Naive thymus-derived CD8-positive, alpha-beta T cell (primary cell): Measurements from ENCODE around the gene CNST. TPM values are rescaled to one million over a fixed set of nuclear protein-coding genes. Genes with fewer than 3 reads are reported as not detected.
"Not testable (repeated sequence)": the region's sequence is repeated elsewhere in the genome, so short reads cannot be mapped to it uniquely, and the experiment has no call there.

Experiments
- ATAC-seq, 2 donors: fragments of 150-1000 bp; cut with Tn5 transposase in 1 of 2; sonication (Bioruptor Pico), chemical (Tn5 transposase) in 1 of 2; 1 replicate in 1 of 2; 2 replicates in 1 of 2; pipeline ENCODE4 v1.10.0; 2021; ENCODE audit warnings: mild to moderate bottlenecking in 2 of 2, moderate library complexity in 2 of 2
- POLR2A ChIA-PET: fragments of 350-600 bp; sonication (Branson Sonifier 250); formaldehyde crosslinking; loops from one replicate; lab custom pipeline; 2021; ENCODE audit warnings: antibody characterized with exemption; lab: Charles Lee
- DNase-seq, 10 donors: peaks; one replicate each; pipeline versions ENCODE4 v3.0.0 to v3.0.0-alpha.2; 2020 to 2022
- H3K27ac Mint-ChIP-seq, 10 donors: one replicate each; pipeline ENCODE4 v1.8.0; 2020 to 2022; ENCODE audit warnings: mild to moderate bottlenecking in 10 of 10, mixed read lengths in 10 of 10, moderate library complexity in 4 of 10, inconsistent platforms in 1 of 10
- H3K27me3 Mint-ChIP-seq, 5 donors: one replicate each; pipeline ENCODE4 v1.8.0; 2021 to 2022; ENCODE audit warnings: mixed read lengths in 5 of 5
- H3K36me3 Mint-ChIP-seq, 3 donors: one replicate each; pipeline ENCODE4 v1.8.0; 2020 to 2022; ENCODE audit warnings: mixed read lengths in 3 of 3, mild to moderate bottlenecking in 2 of 3, inconsistent platforms in 1 of 3
- H3K4me1 Mint-ChIP-seq, 4 donors: one replicate each; pipeline ENCODE4 v1.8.0; 2021 to 2022; ENCODE audit warnings: mixed read lengths in 4 of 4
- H3K4me3 Mint-ChIP-seq, 10 donors: one replicate each; pipeline ENCODE4 v1.8.0; 2020 to 2022; ENCODE audit warnings: mild to moderate bottlenecking in 10 of 10, mixed read lengths in 10 of 10, moderate library complexity in 6 of 10, inconsistent platforms in 1 of 10
- H3K9me3 Mint-ChIP-seq, 9 donors: one replicate each; pipeline ENCODE4 v1.8.0; 2020 to 2022; ENCODE audit warnings: mixed read lengths in 9 of 9, mild to moderate bottlenecking in 3 of 9, inconsistent platforms in 1 of 9, moderate library complexity in 1 of 9
- polyA plus RNA-seq, 3 donors: library from polyadenylated mRNA; unstranded; fragments of 300-500 nt; fragmentation: Illumina TruSeq; gene quantifications; one replicate each; pipeline ENCODE4 v1.2.3, GENCODE V29; 2021
- total RNA-seq, 8 experiments: library from RNA in 2 of 8; stranded (reverse) in 2 of 8; gene quantifications; one replicate each; pipeline ENCODE4 v1.2.3 and lab custom pipeline; 2021 to 2026

The CNST gene
- total and polyA plus RNA-seq, 5 experiments from 2014 or later = 32.0 to 88.6 (median 48.3) TPM

- Mint-ChIP-seq H3K27ac (no peak overlapping the region), H3K27me3 (peaks cover 0 to 1% (median 0%) of the 10 kb centered on the region in 5 donors)
- ATAC-seq = no peak
Measured at GRCh38 chr1:246533371-246533905, 32.8 kb upstream of the CNST start.

GRCh38 chr1:246534114-246534513, 32.1 kb upstream of the CNST start:
- POLR2A ChIA-PET = no interaction called here
- Mint-ChIP-seq H3K4me3 (no peak overlapping the region), H3K27ac (no peak overlapping the region), H3K9me3 (peaks cover 0 to 16% (median 10%) of the 10 kb centered on the region in 9 donors), H3K4me1 (peaks cover 0 to 1% (median 0%) of the 10 kb centered on the region in 4 donors), H3K36me3 (peaks cover 3 to 19% (median 18%) of the 10 kb centered on the region in 3 donors), H3K27me3 (peaks cover 0 to 1% (median 0%) of the 10 kb centered on the region in 5 donors)
- ATAC-seq = no peak
- no peak for DNase-seq

More at GRCh38 chr1:246533371-246533905, 32.8 kb upstream of the CNST start:
- POLR2A ChIA-PET = interaction anchor here (0.5 kb wide), 1 partner anchor 108 kb away, joined by 3 read pairs; no protein-coding TSS in a partner anchor
- Mint-ChIP-seq H3K4me1 (peaks cover 0 to 3% (median 2%) of the 10 kb centered on the region in 4 donors), H3K4me3 (no peak overlapping the region), H3K9me3 (peaks cover 0 to 16% (median 10%) of the 10 kb centered on the region in 9 donors), H3K36me3 (peaks cover 0 to 16% (median 13%) of the 10 kb centered on the region in 3 donors)
- DNase-seq = no peak

DNA sequence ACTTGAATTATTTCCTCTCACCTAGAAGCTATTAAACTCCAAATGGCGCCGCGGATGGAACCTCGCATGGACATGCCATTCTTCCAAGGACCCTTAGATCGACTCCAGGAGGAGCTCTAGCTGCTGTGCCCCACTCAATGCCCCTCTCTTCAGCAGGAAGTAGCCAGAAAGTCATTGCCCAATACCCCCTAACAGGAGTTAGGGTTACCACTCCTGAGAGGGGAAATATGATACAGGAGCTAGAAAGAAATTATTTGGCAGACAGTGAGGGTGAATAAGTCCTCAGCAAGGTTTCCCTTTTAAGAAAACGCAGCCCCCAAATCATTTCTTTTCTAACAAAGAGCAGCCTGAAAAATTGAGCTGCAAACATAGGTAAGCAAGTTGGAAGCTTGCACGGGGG, 28.8 kb upstream of the CNST start:
- H3K27ac Mint-ChIP-seq = no peak overlapping the region
- DNase-seq (no peak), ATAC-seq (no peak)
- H3K4me3 Mint-ChIP-seq = no peak overlapping the region
- peaks cover 0 to 1% (median 0%) of the 10 kb centered on the region in 4 donors for H3K4me1 Mint-ChIP-seq
- POLR2A ChIA-PET = no interaction called here
- H3K36me3 Mint-ChIP-seq = peaks cover 10 to 30% (median 19%) of the 10 kb centered on the region in 3 donors
- no peaks in the 10 kb centered on the region for H3K9me3 Mint-ChIP-seq
- H3K27me3 Mint-ChIP-seq = no peaks in the 10 kb centered on the region

- ATAC-seq (no peak), DNase-seq (no peak)
- H3K4me1 Mint-ChIP-seq = peaks cover 0 to 1% (median 0%) of the 10 kb centered on the region in 4 donors
- no peaks in the 10 kb centered on the region for H3K9me3 Mint-ChIP-seq
- POLR2A ChIA-PET = no interaction called here
- no peaks in the 10 kb centered on the region for H3K27me3 Mint-ChIP-seq
- H3K36me3 Mint-ChIP-seq = peaks cover 10 to 34% (median 19%) of the 10 kb centered on the region in 3 donors
- H3K27ac Mint-ChIP-seq = no peak overlapping the region
- no peak overlapping the region for H3K4me3 Mint-ChIP-seq
Measured at GRCh38 chr1:246537887-246538286, 28.4 kb upstream of the CNST start.

DNA sequence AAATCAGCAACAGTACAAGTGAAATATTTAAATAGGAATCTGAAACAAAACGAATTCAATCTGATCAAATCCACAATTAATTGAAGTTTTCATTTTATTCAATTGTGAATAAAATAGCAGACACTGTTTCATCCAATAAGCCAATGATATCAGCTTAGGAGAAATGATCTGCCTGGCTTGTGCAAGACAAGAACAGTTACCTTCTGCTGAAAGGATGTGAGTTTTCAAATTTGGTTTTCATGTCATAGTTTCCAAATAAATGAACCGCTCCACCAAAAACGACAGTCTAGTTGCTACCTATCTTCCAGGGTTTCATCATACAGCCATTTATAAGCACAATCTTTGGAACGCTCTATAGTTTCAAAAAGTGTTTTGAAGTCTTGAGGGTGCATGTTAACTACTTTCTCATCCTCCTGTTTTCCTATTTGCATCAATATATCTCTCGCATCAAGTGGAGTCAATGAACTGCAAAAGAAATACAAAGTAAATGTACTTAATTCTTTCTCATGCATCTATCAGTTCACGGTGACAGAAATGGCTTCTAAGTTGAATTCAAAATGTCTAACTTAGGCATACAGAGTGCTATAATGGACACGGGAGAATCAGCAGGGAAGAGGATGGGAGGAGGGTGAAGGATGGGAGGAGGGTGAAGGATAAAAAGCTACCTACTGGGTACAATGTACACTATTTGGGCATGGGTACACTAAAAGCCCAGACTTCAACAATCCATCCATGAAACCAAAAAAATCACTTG, 25.3 kb upstream of the CNST start:
- Mint-ChIP-seq H3K4me3 (no peak overlapping the region), H3K27me3 (no peaks in the 10 kb centered on the region), H3K36me3 (peaks cover 17 to 59% (median 24%) of the 10 kb centered on the region in 3 donors), H3K27ac (peak overlapping the region in 3 of 10 donors; percentile 10 to 21 (median 11)), H3K9me3 (no peaks in the 10 kb centered on the region), H3K4me1 (peaks cover 0 to 1% (median 0%) of the 10 kb centered on the region in 4 donors)
- DNase-seq = no peak
- no peak for ATAC-seq
- POLR2A ChIA-PET = no interaction called here

- Mint-ChIP-seq H3K4me3 (no peak overlapping the region), H3K27me3 (no peaks in the 10 kb centered on the region), H3K9me3 (no peaks in the 10 kb centered on the region), H3K36me3 (peaks cover 12 to 81% (median 30%) of the 10 kb centered on the region in 3 donors), H3K27ac (no peak overlapping the region), H3K4me1 (no peaks in the 10 kb centered on the region)
- ATAC-seq (no peak), DNase-seq (no peak)
- POLR2A ChIA-PET = no interaction called here
Measured at GRCh38 chr1:246544001-246544400, 22.3 kb upstream of the CNST start.

DNA sequence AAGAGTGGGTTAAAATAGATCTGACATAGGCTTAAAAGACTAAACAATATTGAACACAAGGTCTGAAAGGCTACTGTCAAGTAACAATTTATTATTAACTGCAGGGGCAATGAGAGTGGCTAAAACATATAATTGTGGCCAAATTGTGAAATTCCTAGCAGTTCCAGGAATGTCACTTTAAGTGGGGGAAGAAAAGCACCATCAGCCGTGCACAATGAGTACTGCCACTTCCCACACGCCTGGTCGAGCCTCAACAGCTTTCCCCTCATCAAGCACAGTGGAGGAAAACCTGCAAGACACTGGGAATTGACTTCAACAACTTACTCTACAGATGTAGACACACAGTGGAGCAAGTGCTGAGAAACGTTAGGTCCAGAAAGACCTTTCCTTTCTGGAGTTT, 16.6 kb upstream of the CNST start:
- POLR2A ChIA-PET = interaction anchor here (0.5 kb wide), 1 partner anchor 13 kb away, joined by 3 read pairs; no protein-coding TSS in a partner anchor
- H3K9me3 Mint-ChIP-seq = no peaks in the 10 kb centered on the region
- no peak overlapping the region for H3K27ac Mint-ChIP-seq
- H3K4me1 Mint-ChIP-seq = peaks cover 0 to 11% (median 3%) of the 10 kb centered on the region in 4 donors
- ATAC-seq = no peak
- H3K36me3 Mint-ChIP-seq = peaks cover 9 to 88% (median 25%) of the 10 kb centered on the region in 3 donors
- no peaks in the 10 kb centered on the region for H3K27me3 Mint-ChIP-seq
- DNase-seq = no peak
- no peak overlapping the region for H3K4me3 Mint-ChIP-seq

DNA sequence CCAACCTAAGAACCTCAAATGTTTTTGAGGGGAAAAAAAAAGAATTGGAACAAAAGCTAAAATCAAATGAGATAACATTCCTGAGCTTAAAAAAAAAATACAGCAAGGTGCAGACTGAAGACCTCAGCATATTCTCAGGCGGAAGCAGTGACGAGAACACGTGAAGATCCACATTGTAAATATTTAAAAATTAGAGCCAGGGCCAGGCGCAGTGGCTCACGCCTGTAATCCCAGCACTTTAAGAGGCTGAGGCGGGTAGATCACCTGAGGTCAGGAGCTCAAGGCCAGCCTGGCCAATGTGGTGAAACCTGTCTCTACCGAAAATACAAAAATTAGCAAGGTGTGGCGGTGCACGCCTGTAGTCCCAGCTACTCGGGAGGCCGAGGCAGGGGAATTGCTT, 15.9 kb upstream of the CNST start:
- ATAC-seq = no peak
- POLR2A ChIA-PET = no interaction called here

DNA sequence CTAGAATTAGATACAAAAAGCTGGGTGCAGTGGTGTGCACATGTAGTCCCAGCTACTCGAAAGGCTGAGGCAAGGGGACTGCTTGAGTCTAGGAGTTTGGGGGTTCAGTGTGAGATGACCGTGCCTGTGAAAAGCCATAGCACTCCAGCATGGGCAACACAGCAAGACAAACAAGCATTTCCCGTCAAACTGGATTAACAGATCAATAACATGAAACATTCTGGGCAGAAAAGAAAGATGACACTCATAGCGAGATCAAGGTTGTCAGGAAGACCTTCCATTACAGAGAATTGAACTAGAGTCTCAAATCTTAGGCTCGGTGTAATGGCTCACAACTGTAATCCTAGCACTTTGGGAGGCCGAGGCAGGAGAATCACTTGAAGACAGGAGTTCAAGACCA, 14.1 kb upstream of the CNST start:
- ATAC-seq (no peak), DNase-seq (no peak)
- Mint-ChIP-seq H3K4me3 (no peak overlapping the region), H3K27me3 (no peaks in the 10 kb centered on the region), H3K27ac (peak overlapping the region in 1 of 10 donors; percentile 41), H3K36me3 (peaks cover 19 to 92% (median 39%) of the 10 kb centered on the region in 3 donors), H3K4me1 (peaks cover 0 to 12% (median 4%) of the 10 kb centered on the region in 4 donors), H3K9me3 (no peaks in the 10 kb centered on the region)
- POLR2A ChIA-PET = interaction anchor here (0.6 kb wide), 1 partner anchor 110 kb away, joined by 3 read pairs; no protein-coding TSS in a partner anchor

More for the DNA sequence above, 15.9 kb upstream of the CNST start:
- Mint-ChIP-seq H3K27me3 (no peaks in the 10 kb centered on the region), H3K9me3 (no peaks in the 10 kb centered on the region), H3K27ac (peak overlapping the region in 2 of 10 donors; percentile 10 to 56), H3K36me3 (peaks cover 14 to 89% (median 33%) of the 10 kb centered on the region in 3 donors), H3K4me1 (peaks cover 0 to 12% (median 4%) of the 10 kb centered on the region in 4 donors), H3K4me3 (no peak overlapping the region)
- no peak for DNase-seq

- POLR2A ChIA-PET = no interaction called here
- no peak for DNase-seq
- H3K27ac Mint-ChIP-seq = no peak overlapping the region
Measured at GRCh38 chr1:246554201-246554600, 12.1 kb upstream of the CNST start.

DNA sequence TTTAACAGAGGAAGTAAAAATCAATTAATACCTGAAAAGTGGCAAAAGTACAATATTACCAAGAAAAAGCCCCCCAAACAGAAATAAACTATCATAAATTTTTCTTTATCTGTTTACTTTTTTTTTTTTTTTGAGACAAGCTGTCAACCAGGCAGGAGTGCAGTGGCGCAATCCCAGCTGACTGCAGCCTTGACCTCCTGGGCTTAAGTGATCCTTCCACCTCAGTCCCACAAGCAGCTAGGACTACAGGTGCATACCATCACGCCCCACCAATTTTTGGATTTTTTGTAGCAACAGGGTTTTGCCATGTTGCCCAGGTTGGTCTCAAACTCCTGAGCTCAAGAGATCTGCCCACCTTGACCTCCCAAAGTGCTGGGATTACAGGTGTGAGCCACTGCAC, 8.2 kb upstream of the CNST start:
- Mint-ChIP-seq H3K27ac (peak overlapping the region in 3 of 10 donors; percentile 8 to 53 (median 22)), H3K4me1 (peaks cover 9 to 25% (median 10%) of the 10 kb centered on the region in 4 donors), H3K36me3 (peaks cover 11 to 84% (median 23%) of the 10 kb centered on the region in 3 donors), H3K9me3 (no peaks in the 10 kb centered on the region), H3K27me3 (no peaks in the 10 kb centered on the region), H3K4me3 (no peak overlapping the region)
- DNase-seq (no peak), ATAC-seq (no peak)
- POLR2A ChIA-PET = no interaction called here

More at GRCh38 chr1:246554201-246554600, 12.1 kb upstream of the CNST start:
- ATAC-seq = no peak
- H3K4me3 Mint-ChIP-seq = no peak overlapping the region
- H3K27me3 Mint-ChIP-seq = no peaks in the 10 kb centered on the region
- peaks cover 19 to 93% (median 31%) of the 10 kb centered on the region in 3 donors for H3K36me3 Mint-ChIP-seq
- peaks cover 2 to 17% (median 5%) of the 10 kb centered on the region in 4 donors for H3K4me1 Mint-ChIP-seq
- H3K9me3 Mint-ChIP-seq = no peaks in the 10 kb centered on the region

- Mint-ChIP-seq H3K9me3 (no peaks in the 10 kb centered on the region), H3K4me1 (peaks cover 7 to 26% (median 16%) of the 10 kb centered on the region in 4 donors), H3K27me3 (no peaks in the 10 kb centered on the region), H3K36me3 (peaks cover 11 to 80% (median 17%) of the 10 kb centered on the region in 3 donors), H3K27ac (peak overlapping the region in 4 of 10 donors; percentile 26 to 73 (median 65)), H3K4me3 (peak overlapping the region in 1 of 10 donors; percentile 38)
- ATAC-seq (no peak), DNase-seq (no peak)
- POLR2A ChIA-PET = no interaction called here
Measured at GRCh38 chr1:246559310-246559709, 6.9 kb upstream of the CNST start.

DNA sequence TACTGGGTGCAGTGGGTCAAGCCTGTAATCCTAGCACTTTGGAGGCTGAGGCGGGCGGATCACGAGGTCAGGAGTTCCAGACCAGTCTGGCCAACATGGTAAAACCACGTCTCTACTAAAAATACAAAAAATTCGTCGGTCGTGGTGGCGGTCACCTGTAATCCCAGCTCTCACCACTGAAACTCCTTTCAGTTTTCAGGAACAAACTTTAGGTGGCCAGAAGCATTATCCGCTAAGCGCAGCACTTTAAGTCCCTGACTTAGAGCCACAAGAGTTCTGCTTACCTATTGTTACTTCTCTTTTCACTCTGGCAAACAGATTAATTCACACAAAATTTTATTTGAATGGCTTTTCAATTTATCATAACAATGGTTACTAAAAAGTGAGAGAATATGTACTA, 5.4 kb upstream of the CNST start:
- DNase-seq, POLR2A ChIA-PET, H3K9me3 Mint-ChIP-seq, H3K4me3 Mint-ChIP-seq, ATAC-seq, H3K27me3 Mint-ChIP-seq: not testable (repeated sequence)
- H3K27ac Mint-ChIP-seq = peak overlapping the region in 2 of 10 donors; percentile 1 to 53
- peaks cover 5 to 66% (median 5%) of the 10 kb centered on the region in 3 donors for H3K36me3 Mint-ChIP-seq
- peaks cover 9 to 38% (median 28%) of the 10 kb centered on the region in 4 donors for H3K4me1 Mint-ChIP-seq
